ENCODE results near the gene GPR146. TPM values are rescaled to one million over a fixed set of nuclear protein-coding genes. Genes with fewer than 3 reads are reported as not detected.

Gene GPR146
- total RNA-seq, 1 experiment from 2014 or later = 2.9 TPM

DNA sequence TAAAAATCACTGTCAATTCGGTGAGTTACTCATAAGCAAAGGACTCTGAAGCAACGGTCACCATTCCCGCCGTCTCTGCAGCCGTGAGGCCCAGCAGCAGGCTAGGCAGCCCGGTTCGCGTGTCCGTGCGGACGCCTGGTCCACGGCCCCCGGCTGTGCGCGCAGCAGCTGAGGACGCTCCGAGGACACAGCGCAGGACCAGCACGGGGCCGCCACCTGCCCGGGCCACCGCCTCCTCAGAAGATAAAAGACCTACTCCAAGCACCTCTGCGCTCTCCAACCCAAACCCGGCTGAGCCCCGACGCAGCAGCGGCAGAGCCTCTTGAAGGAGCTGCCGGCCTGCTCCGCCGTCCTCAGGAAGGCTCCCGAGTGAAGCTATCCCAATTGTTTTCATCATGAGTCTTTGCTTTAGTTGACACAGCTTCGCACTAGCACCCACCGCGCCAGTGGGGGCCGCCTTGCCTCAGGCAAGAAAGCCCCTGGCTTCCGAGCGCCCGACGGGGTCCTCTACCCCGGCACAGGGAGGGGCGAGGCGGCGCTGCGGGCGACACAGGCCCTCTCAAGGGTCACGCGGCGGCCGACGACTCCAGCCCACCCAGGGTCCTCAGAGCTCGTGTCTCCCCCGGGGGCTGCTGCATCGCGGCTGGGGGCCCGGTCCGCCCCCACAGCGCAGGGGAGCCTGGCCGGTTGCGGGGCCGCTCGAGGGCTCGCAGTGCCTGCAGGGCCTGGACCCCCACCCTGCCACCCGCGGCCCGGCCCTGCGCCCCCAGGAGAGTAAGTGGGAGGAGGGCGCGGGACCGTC lies 16.9 kb upstream of the GPR146 start:
- TF ChIP-seq, protein P1, sequence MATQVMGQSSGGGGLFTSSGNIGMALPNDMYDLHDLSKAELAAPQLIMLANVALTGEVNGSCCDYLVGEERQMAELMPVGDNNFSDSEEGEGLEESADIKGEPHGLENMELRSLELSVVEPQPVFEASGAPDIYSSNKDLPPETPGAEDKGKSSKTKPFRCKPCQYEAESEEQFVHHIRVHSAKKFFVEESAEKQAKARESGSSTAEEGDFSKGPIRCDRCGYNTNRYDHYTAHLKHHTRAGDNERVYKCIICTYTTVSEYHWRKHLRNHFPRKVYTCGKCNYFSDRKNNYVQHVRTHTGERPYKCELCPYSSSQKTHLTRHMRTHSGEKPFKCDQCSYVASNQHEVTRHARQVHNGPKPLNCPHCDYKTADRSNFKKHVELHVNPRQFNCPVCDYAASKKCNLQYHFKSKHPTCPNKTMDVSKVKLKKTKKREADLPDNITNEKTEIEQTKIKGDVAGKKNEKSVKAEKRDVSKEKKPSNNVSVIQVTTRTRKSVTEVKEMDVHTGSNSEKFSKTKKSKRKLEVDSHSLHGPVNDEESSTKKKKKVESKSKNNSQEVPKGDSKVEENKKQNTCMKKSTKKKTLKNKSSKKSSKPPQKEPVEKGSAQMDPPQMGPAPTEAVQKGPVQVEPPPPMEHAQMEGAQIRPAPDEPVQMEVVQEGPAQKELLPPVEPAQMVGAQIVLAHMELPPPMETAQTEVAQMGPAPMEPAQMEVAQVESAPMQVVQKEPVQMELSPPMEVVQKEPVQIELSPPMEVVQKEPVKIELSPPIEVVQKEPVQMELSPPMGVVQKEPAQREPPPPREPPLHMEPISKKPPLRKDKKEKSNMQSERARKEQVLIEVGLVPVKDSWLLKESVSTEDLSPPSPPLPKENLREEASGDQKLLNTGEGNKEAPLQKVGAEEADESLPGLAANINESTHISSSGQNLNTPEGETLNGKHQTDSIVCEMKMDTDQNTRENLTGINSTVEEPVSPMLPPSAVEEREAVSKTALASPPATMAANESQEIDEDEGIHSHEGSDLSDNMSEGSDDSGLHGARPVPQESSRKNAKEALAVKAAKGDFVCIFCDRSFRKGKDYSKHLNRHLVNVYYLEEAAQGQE (IDR thresholded peaks at IDR 0.05; ENCODE audit: insufficient read depth in 1 of 2, low read depth in 2 of 2, low read length in 1 of 2) = no peak
- TF ChIP-seq TCF7L2 (IDR thresholded peaks at IDR 0.05; ENCODE audit: low read depth, low read length) = no peak
- TF ChIP-seq SIN3A (IDR thresholded peaks at IDR 0.05; ENCODE audit: borderline replicate concordance, insufficient read depth, low read depth, low read length) = no peak
- no peak for TF ChIP-seq POLR2AphosphoS5 (IDR thresholded peaks at IDR 0.05; ENCODE audit: low read depth, low read length)
- TF ChIP-seq, protein P2, sequence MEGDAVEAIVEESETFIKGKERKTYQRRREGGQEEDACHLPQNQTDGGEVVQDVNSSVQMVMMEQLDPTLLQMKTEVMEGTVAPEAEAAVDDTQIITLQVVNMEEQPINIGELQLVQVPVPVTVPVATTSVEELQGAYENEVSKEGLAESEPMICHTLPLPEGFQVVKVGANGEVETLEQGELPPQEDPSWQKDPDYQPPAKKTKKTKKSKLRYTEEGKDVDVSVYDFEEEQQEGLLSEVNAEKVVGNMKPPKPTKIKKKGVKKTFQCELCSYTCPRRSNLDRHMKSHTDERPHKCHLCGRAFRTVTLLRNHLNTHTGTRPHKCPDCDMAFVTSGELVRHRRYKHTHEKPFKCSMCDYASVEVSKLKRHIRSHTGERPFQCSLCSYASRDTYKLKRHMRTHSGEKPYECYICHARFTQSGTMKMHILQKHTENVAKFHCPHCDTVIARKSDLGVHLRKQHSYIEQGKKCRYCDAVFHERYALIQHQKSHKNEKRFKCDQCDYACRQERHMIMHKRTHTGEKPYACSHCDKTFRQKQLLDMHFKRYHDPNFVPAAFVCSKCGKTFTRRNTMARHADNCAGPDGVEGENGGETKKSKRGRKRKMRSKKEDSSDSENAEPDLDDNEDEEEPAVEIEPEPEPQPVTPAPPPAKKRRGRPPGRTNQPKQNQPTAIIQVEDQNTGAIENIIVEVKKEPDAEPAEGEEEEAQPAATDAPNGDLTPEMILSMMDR (IDR thresholded peaks at IDR 0.05) = no peak
- Histone ChIP-seq H3K27me3 (ENCODE audit: control insufficient read depth, insufficient read depth, low read length) (no peaks in the 10 kb centered on the region), H3K9me3 (ENCODE audit: control insufficient read depth, insufficient read depth, low read depth, low read length) (no peaks in the 10 kb centered on the region), H3K4me3 (ENCODE audit: low read depth in 2 of 2, low read length in 2 of 2) (peak overlapping the region; percentile 74 to 76), H3K4me1 (ENCODE audit: control insufficient read depth, insufficient read depth, low read length) (peaks cover 30% of the 10 kb centered on the region), H3K27ac (ENCODE audit: low read length) (peak overlapping the region; percentile 74), H3K36me3 (ENCODE audit: control insufficient read depth, insufficient read depth, low read length) (peaks cover 4% of the 10 kb centered on the region; the same call in 1 of the 2 replicates)
- POLR2A ChIA-PET = no interaction called here
- DNase-seq (ENCODE audit: low read depth, low spot score) = no peak
- intact Hi-C loops (cut with micrococcal nuclease; ENCODE audit: unreplicated experiment) = no loop called here
- BruUV-seq (replicated peaks) = no TSS peak
- CTCF ChIA-PET = no interaction called here
- in situ Hi-C loops (cut with HindIII; ENCODE audit: low pct_unique_long_range_greater_than_20kb, low sequenced_read_pairs) = no loop called here
- peak; percentile 13 for ATAC-seq

DNA sequence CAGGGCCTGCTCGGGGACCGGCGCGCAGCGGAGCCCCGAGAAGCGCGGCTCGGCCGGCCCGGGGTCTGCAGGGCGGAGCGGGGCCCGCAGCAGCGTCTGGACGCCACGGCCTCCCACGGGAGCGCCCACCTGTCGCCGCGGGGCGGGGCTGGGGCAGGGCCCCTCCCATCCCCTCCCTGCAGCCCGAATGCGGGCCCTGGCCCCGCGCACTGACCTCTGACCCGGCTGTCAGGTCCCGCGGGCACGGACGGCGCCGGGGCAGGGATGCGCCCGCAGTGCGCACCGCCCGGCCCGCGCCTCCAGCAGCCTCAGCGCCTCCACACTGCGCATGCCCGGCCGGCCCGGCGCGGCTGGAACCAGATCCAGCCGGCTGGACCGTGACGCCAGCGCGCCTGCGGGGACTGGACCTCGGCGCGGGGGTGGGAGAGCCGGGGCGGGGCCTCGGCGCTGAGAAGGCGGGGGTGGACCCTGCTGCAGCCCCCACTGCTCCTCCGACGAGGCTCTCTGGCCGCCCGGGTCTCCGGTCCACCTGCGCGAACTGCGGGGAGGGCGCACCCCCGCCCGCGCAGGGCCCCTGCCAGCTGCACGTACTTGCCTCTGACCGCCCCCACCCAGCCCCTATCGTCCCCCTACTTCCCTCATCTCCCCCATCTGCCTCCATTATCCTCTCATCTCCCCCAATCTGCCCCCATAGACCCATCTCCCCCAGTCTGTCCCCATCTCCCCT lies 16.1 kb upstream of the GPR146 start:
- H3K27ac ChIP-seq (ENCODE audit: low read length) = peak overlapping the region; percentile 90
- ATAC-seq (peak; percentile 90), DNase-seq (ENCODE audit: low read depth, low spot score) (no peak)
- intact Hi-C loops (cut with micrococcal nuclease; ENCODE audit: unreplicated experiment) = no loop called here
- H3K4me3 ChIP-seq (ENCODE audit: low read depth in 2 of 2, low read length in 2 of 2) = peak overlapping the region; percentile 74 to 76
- TF ChIP-seq, protein P1 (IDR thresholded peaks at IDR 0.05; ENCODE audit: insufficient read depth in 1 of 2, low read depth in 2 of 2, low read length in 1 of 2) = no peak
- peak; percentile 34; the same call in 1 of the 2 replicates for TF ChIP-seq POLR2AphosphoS5 (IDR thresholded peaks at IDR 0.05; ENCODE audit: low read depth, low read length)
- 0 out of 2 replicates have a peak, but pooled peaks have one; percentile 28 for TF ChIP-seq SIN3A (IDR thresholded peaks at IDR 0.05; ENCODE audit: borderline replicate concordance, insufficient read depth, low read depth, low read length)
- H3K36me3 ChIP-seq (ENCODE audit: control insufficient read depth, insufficient read depth, low read length) = peaks cover 4% of the 10 kb centered on the region; the same call in 1 of the 2 replicates
- no peaks in the 10 kb centered on the region for H3K9me3 ChIP-seq (ENCODE audit: control insufficient read depth, insufficient read depth, low read depth, low read length)
- BruUV-seq (replicated peaks) = no TSS peak
- peaks cover 30% of the 10 kb centered on the region for H3K4me1 ChIP-seq (ENCODE audit: control insufficient read depth, insufficient read depth, low read length)
- ChIA-PET POLR2A (no interaction called here), CTCF (no interaction called here)
- in situ Hi-C loops (cut with HindIII; ENCODE audit: low pct_unique_long_range_greater_than_20kb, low sequenced_read_pairs) = no loop called here
- H3K27me3 ChIP-seq (ENCODE audit: control insufficient read depth, insufficient read depth, low read length) = no peaks in the 10 kb centered on the region

All from Panc1 (cell line).